H1 (cell line): ENCODE results near the gene ECI1. TPM values are rescaled to one million over a fixed set of nuclear protein-coding genes. Genes with fewer than 3 reads are reported as not detected.

Experiments used
- CTBP2 ChIP-seq: IDR thresholded peaks from 2 replicates; pipeline ENCODE4 v1.7.0; 2011; ENCODE audit warnings: borderline replicate concordance, mild to moderate bottlenecking, moderate library complexity, mixed read lengths, low read length; ENCODE audit not compliant: insufficient read depth, insufficient read length
- EP300 ChIP-seq, 2 experiments: IDR thresholded peaks; 1 replicate in 1 of 2; 2 replicates in 1 of 2; pipeline ENCODE4 v1.6.1; 2011 to 2012; ENCODE audit warnings: low read depth in 2 of 2, low read length in 2 of 2, mild to moderate bottlenecking in 2 of 2, borderline replicate concordance in 1 of 2, inconsistent platforms in 1 of 2, moderate library complexity in 1 of 2
- GTF2F1 ChIP-seq: IDR thresholded peaks from 2 replicates; pipeline ENCODE4 v1.6.1; 2012; ENCODE audit warnings: low read depth, low read length, improper control_type of control experiment, borderline replicate concordance
- NANOG ChIP-seq: IDR thresholded peaks from 2 replicates; pipeline ENCODE4 v1.6.1; 2011; ENCODE audit warnings: low read length, low read depth, mild to moderate bottlenecking, inconsistent platforms; ENCODE audit not compliant: insufficient read depth, poor library complexity, severe bottlenecking
- SIX5 ChIP-seq: IDR thresholded peaks from 2 replicates; pipeline ENCODE4 v1.6.1; 2011; ENCODE audit warnings: mild to moderate bottlenecking, low read depth, low read length
- SUZ12 ChIP-seq: fragments of 200-600 bp; sonication (generic); IDR thresholded peaks from 2 replicates; pipeline ENCODE4 v1.6.1; 2012; ENCODE audit warnings: mild to moderate bottlenecking, inconsistent platforms, low read length, moderate library complexity, mixed read lengths
- TBP ChIP-seq: IDR thresholded peaks from 2 replicates; pipeline ENCODE4 v1.6.1; 2011; ENCODE audit warnings: low read depth, low read length, improper control_type of control experiment
- TEAD4 ChIP-seq: IDR thresholded peaks from 2 replicates; pipeline ENCODE4 v1.6.1; 2012; ENCODE audit warnings: low read depth, low read length, inconsistent platforms, mixed read lengths
- polyA plus RNA-seq, 7 experiments: library from polyadenylated mRNA; depleted of rRNA in 3 of 7; stranded (reverse) in 5 of 7; unstranded in 2 of 7; fragments of >200 nt in 5 of 7; fragments of 200-250 nt in 2 of 7; gene quantifications; 1 replicate in 5 of 7; 2 replicates in 1 of 7; 4 replicates in 1 of 7; pipeline versions ENCODE4 v1.2.1 to v1.2.3, GENCODE V29; 2011 to 2013; ENCODE audit warnings: missing spikeins in 2 of 7, mixed read lengths in 2 of 7
- total RNA-seq: library from RNA; stranded (reverse); fragmentation: NEBNext Ultra II Directional; extraction: Animal tissue kit (Norgen Biotek cat#: 25700); gene quantifications from 2 replicates; pipeline ENCODE4 v1.2.1, GENCODE V29; 2021
- TF ChIP-seq, protein P1 (sequence below): fragments of 300-600 bp; sonication (generic); IDR thresholded peaks from 2 replicates; pipeline ENCODE4 v1.7.1; 2012; ENCODE audit warnings: low read length, moderate library complexity, mild to moderate bottlenecking, inconsistent platforms; ENCODE audit not compliant: insufficient replicate concordance

Gene ECI1
- total and polyA plus RNA-seq, 2 of the 8 experiments (the other 6 are each of a cell fraction or from before 2014, with no cell fraction given): 79.5 to 151 TPM

DNA sequence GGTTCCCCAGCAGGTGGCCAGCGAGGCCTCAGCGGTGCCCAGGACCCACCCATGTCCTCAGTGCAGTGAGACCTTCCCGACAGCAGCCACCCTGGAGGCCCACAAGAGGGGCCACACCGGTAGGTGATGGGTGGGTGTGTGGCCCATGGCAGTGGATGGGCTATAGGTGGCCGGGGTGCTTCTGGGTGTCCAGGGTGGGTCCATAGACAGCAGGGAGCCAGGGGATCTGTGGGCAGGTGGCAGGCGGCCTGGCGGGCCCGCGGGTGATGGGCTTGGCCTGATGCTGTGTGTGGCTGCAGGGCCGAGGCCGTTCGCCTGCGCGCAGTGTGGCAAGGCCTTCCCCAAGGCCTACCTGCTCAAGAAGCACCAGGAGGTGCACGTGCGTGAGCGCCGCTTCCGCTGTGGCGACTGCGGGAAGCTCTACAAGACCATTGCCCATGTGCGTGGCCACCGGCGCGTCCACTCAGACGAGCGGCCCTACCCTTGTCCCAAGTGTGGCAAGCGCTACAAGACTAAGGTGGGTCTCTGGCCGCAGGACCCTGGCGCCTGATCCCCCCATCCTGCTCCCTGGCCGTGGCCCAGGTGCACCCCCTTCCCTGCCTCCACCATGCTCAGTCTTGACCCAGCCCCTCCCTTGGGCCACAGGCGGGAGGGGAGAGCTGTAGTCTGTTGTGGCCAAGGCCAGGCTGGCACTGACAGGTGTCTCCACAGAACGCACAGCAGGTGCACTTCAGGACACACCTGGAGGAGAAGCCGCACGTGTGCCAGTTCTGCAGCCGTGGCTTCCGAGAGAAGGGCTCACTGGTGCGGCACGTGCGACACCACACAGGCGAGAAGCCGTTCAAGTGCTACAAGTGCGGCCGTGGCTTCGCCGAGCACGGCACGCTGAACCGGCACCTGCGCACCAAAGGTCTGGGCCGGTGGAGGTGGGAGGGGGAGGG lies 17.2 kb downstream of the ECI1 start (continued):
- TF ChIP-seq, protein P1, sequence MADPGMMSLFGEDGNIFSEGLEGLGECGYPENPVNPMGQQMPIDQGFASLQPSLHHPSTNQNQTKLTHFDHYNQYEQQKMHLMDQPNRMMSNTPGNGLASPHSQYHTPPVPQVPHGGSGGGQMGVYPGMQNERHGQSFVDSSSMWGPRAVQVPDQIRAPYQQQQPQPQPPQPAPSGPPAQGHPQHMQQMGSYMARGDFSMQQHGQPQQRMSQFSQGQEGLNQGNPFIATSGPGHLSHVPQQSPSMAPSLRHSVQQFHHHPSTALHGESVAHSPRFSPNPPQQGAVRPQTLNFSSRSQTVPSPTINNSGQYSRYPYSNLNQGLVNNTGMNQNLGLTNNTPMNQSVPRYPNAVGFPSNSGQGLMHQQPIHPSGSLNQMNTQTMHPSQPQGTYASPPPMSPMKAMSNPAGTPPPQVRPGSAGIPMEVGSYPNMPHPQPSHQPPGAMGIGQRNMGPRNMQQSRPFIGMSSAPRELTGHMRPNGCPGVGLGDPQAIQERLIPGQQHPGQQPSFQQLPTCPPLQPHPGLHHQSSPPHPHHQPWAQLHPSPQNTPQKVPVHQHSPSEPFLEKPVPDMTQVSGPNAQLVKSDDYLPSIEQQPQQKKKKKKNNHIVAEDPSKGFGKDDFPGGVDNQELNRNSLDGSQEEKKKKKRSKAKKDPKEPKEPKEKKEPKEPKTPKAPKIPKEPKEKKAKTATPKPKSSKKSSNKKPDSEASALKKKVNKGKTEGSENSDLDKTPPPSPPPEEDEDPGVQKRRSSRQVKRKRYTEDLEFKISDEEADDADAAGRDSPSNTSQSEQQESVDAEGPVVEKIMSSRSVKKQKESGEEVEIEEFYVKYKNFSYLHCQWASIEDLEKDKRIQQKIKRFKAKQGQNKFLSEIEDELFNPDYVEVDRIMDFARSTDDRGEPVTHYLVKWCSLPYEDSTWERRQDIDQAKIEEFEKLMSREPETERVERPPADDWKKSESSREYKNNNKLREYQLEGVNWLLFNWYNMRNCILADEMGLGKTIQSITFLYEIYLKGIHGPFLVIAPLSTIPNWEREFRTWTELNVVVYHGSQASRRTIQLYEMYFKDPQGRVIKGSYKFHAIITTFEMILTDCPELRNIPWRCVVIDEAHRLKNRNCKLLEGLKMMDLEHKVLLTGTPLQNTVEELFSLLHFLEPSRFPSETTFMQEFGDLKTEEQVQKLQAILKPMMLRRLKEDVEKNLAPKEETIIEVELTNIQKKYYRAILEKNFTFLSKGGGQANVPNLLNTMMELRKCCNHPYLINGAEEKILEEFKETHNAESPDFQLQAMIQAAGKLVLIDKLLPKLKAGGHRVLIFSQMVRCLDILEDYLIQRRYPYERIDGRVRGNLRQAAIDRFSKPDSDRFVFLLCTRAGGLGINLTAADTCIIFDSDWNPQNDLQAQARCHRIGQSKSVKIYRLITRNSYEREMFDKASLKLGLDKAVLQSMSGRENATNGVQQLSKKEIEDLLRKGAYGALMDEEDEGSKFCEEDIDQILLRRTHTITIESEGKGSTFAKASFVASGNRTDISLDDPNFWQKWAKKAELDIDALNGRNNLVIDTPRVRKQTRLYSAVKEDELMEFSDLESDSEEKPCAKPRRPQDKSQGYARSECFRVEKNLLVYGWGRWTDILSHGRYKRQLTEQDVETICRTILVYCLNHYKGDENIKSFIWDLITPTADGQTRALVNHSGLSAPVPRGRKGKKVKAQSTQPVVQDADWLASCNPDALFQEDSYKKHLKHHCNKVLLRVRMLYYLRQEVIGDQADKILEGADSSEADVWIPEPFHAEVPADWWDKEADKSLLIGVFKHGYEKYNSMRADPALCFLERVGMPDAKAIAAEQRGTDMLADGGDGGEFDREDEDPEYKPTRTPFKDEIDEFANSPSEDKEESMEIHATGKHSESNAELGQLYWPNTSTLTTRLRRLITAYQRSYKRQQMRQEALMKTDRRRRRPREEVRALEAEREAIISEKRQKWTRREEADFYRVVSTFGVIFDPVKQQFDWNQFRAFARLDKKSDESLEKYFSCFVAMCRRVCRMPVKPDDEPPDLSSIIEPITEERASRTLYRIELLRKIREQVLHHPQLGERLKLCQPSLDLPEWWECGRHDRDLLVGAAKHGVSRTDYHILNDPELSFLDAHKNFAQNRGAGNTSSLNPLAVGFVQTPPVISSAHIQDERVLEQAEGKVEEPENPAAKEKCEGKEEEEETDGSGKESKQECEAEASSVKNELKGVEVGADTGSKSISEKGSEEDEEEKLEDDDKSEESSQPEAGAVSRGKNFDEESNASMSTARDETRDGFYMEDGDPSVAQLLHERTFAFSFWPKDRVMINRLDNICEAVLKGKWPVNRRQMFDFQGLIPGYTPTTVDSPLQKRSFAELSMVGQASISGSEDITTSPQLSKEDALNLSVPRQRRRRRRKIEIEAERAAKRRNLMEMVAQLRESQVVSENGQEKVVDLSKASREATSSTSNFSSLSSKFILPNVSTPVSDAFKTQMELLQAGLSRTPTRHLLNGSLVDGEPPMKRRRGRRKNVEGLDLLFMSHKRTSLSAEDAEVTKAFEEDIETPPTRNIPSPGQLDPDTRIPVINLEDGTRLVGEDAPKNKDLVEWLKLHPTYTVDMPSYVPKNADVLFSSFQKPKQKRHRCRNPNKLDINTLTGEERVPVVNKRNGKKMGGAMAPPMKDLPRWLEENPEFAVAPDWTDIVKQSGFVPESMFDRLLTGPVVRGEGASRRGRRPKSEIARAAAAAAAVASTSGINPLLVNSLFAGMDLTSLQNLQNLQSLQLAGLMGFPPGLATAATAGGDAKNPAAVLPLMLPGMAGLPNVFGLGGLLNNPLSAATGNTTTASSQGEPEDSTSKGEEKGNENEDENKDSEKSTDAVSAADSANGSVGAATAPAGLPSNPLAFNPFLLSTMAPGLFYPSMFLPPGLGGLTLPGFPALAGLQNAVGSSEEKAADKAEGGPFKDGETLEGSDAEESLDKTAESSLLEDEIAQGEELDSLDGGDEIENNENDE: no peak
- no peak for TF ChIP-seq SUZ12
- no peak for TF ChIP-seq TBP
- TF ChIP-seq TEAD4: no peak
- no peak for TF ChIP-seq CTBP2
- no peak for TF ChIP-seq SIX5
- TF ChIP-seq GTF2F1: no peak
- TF ChIP-seq EP300 (IDR thresholded peaks at IDR 0.05; ENCODE audit: borderline replicate concordance in 1 of 2, low read depth in 2 of 2, low read length in 2 of 2): no peak
- no peak for TF ChIP-seq NANOG
